Measurements from ENCODE around the gene PLAU. TPM values are rescaled to one million over a fixed set of nuclear protein-coding genes. Genes with fewer than 3 reads are reported as not detected.

The PLAU gene
- total and polyA plus RNA-seq, 7 donors: 3.8 to 18.2 (median 7.6) TPM

GRCh38 chr10:73873142-73873837 is 37.6 kb upstream of the PLAU start:
- peak overlapping the region; percentile 83 for H3K4me3 ChIP-seq
- no peak for DNase-seq
- intact Hi-C loops (cut with DNase I): no loop called here
- H3K9me3 ChIP-seq: no peaks in the 10 kb centered on the region
- no peak for ATAC-seq
- peak overlapping the region; percentile 85 for H3K27ac ChIP-seq
- no peak for TF ChIP-seq CTCF (IDR thresholded peaks at IDR 0.05)
- peaks cover 0 to 15% of the 10 kb centered on the region in 2 donors for H3K36me3 ChIP-seq (ENCODE audit: insufficient read depth in 1 of 2, low read depth in 1 of 2)
- 21 to 33% (median 26%) methylated on average over 32 to 33 of the region's 33 CpGs for WGBS, 3 donors
- H3K4me1 ChIP-seq: peaks cover 72% of the 10 kb centered on the region
- no peaks in the 10 kb centered on the region for H3K27me3 ChIP-seq (ENCODE audit: insufficient read depth in 3 of 3, low read length in 2 of 3)

- WGBS, 3 donors: 0 to 1% (median 1%) methylated on average over 14 to 39 of the region's 39 CpGs
- H3K4me1 ChIP-seq: peaks cover 67% of the 10 kb centered on the region
- TF ChIP-seq CTCF (IDR thresholded peaks at IDR 0.05): no peak
- H3K4me3 ChIP-seq: peak overlapping the region; percentile 83
- no peaks in the 10 kb centered on the region for H3K9me3 ChIP-seq
- intact Hi-C loops (cut with DNase I): no loop called here
- H3K27me3 ChIP-seq (ENCODE audit: insufficient read depth in 3 of 3, low read length in 2 of 3): no peaks in the 10 kb centered on the region
- H3K36me3 ChIP-seq (ENCODE audit: insufficient read depth in 1 of 2, low read depth in 1 of 2): peaks cover 0 to 15% of the 10 kb centered on the region in 2 donors
- peak in 1 of 2 donors; percentile 62 for DNase-seq
- peak overlapping the region; percentile 85 for H3K27ac ChIP-seq
- no peak for ATAC-seq
Observed at GRCh38 chr10:73873838-73874215, 37.1 kb upstream of the PLAU start.

DNA sequence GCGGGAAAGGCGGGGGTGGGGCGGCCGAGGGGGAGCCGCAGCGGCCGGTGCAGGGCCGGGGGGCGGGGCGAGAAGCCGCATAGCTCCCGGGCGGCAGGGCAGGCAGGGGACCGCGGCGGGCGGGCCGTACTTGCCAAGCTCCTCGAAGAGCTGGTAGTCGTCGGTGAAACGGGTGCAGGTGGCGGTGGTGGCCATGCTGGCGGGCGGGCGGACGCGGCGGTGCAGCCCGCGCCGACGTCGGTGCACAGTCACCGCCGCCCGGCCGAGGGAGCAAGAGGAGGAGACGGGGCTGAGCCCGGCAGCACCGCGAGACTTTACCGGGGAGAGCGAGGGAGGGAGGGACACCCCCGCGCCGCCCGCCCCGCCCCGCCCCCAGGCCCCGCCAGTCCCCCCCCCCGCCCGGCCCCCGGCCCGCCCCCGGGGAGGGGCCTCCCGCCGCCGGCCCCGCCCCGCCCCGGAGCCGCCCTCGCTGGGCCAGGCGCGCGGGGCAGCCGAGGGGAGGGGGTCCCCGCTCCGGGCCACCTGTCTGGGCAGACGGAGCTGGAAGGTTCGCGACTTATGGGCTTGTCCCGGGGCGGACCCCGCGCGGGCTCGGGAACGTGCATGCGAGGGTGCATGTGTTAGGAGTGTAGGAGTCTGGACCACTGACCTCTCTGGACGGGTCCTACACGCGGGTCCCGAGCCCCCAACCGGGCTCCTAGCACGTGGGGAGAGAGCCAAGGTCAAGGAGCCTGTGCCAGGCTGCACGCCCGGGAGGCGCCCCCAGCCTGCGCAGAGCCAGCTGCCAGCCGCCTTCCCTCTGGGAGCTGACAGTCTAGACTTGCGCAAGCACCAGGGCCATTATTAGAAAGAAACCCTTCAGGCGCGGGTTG is 36.4 kb upstream of the PLAU start, which contains the start of gene CAMK2G:
Gene CAMK2G, minus strand, starts transcription at position 289 of the 872 bp plus-strand sequence. Its CDS starts 94 bp downstream, at position 195.
- TF ChIP-seq CTCF (IDR thresholded peaks at IDR 0.05): no peak
- DNase-seq (peak; percentile 89 to 95), ATAC-seq (peak; percentile 83 to 85 (median 84))
- WGBS, 3 donors: 0 to 1% (median 1%) methylated on average over 51 to 89 of the region's 95 CpGs
- intact Hi-C loops (cut with DNase I): loop anchor here in 1 of 2 donors (5.0 kb wide), 1 partner anchor 767 kb away; no protein-coding TSS in a partner anchor
- Histone ChIP-seq H3K9me3 (no peaks in the 10 kb centered on the region), H3K4me3 (peak within 1 kb of the TSS; percentile 83), H3K4me1 (peaks cover 60% of the 10 kb centered on the region), H3K27me3 (ENCODE audit: insufficient read depth in 3 of 3, low read length in 2 of 3) (no peaks in the 10 kb centered on the region), H3K36me3 (ENCODE audit: insufficient read depth in 1 of 2, low read depth in 1 of 2) (peaks cover 0 to 12% of the 10 kb centered on the region in 2 donors), H3K27ac (peak within 1 kb of the TSS; percentile 95)

- H3K4me1 ChIP-seq: peaks cover 57% of the 10 kb centered on the region
- no peak for ATAC-seq
- H3K9me3 ChIP-seq: no peaks in the 10 kb centered on the region
- DNase-seq: no peak
- H3K27ac ChIP-seq: peak overlapping the region; percentile 95
- 25 to 54% (median 34%) methylated on average over 3 of the region's 3 CpGs for WGBS, 3 donors
- intact Hi-C loops (cut with DNase I): loop anchor here in 1 of 2 donors (5.0 kb wide), 1 partner anchor 768 kb away; no protein-coding TSS in a partner anchor
- H3K27me3 ChIP-seq (ENCODE audit: insufficient read depth in 3 of 3, low read length in 2 of 3): no peaks in the 10 kb centered on the region
- H3K4me3 ChIP-seq: peak overlapping the region; percentile 83
- H3K36me3 ChIP-seq (ENCODE audit: insufficient read depth in 1 of 2, low read depth in 1 of 2): peaks cover 0 to 8% of the 10 kb centered on the region in 2 donors
- TF ChIP-seq CTCF (IDR thresholded peaks at IDR 0.05): no peak
Observed at GRCh38 chr10:73875139-73875475, 35.8 kb upstream of the PLAU start.

All from psoas muscle (tissue), 8 donors.